MM.1S (cell line): ENCODE measurements around the gene UNC13A.

Experiments used
- DNase-seq: peaks from one replicate; pipeline ENCODE4 v3.0.0-alpha.2; 2015
- H2AFZ ChIP-seq: fragments of 300-600 bp; sonication (generic); 2 replicates; pipeline ENCODE4 v1.6.0; 2016; ENCODE audit warnings: antibody characterized with exemption, low read length
- H3F3A ChIP-seq: fragments of 300-600 bp; sonication (generic); 2 replicates; pipeline ENCODE4 v1.6.1; 2016; ENCODE audit warnings: mild to moderate bottlenecking, antibody characterized with exemption, low read length, moderate library complexity, mixed read lengths; ENCODE audit not compliant: insufficient read depth
- H3K27ac ChIP-seq: fragments of 300-600 bp; sonication (generic); 2 replicates; pipeline ENCODE4 v1.5.1; 2016; ENCODE audit warnings: mild to moderate bottlenecking, low read length
- H3K27me3 ChIP-seq: fragments of 300-600 bp; sonication (generic); replicated peaks from 2 replicates; pipeline ENCODE4 v1.6.0; 2016; ENCODE audit warnings: low read length; ENCODE audit not compliant: insufficient read depth
- H3K36me3 ChIP-seq: fragments of 300-600 bp; sonication (generic); replicated peaks from 2 replicates; pipeline ENCODE4 v1.6.1; 2016; ENCODE audit warnings: mild to moderate bottlenecking, low read length, mixed read lengths; ENCODE audit not compliant: insufficient read depth
- H3K4me1 ChIP-seq: fragments of 300-600 bp; sonication (generic); 2 replicates; pipeline ENCODE4 v1.6.1; 2016; ENCODE audit warnings: low read length, mixed read lengths
- H3K4me2 ChIP-seq: fragments of 300-600 bp; sonication (generic); 2 replicates; pipeline ENCODE4 v1.6.0; 2016; ENCODE audit warnings: low read depth, low read length
- H3K4me3 ChIP-seq: fragments of 300-600 bp; sonication (generic); 2 replicates; pipeline ENCODE4 v1.5.1; 2016; ENCODE audit warnings: low read length, mixed read lengths
- H3K79me2 ChIP-seq: fragments of 300-600 bp; sonication (generic); 2 replicates; pipeline ENCODE4 v1.6.1; 2016; ENCODE audit warnings: mixed run types, low read length, mixed read lengths
- H3K9ac ChIP-seq: fragments of 300-600 bp; sonication (generic); 2 replicates; pipeline ENCODE4 v1.6.1; 2016; ENCODE audit warnings: low read length, mixed read lengths
- H3K9me2 ChIP-seq: fragments of 300-600 bp; sonication (generic); replicated peaks from 2 replicates; pipeline ENCODE4 v1.6.1; 2016; ENCODE audit warnings: mild to moderate bottlenecking, low read length, mixed read lengths; ENCODE audit not compliant: insufficient read depth
- H3K9me3 ChIP-seq: fragments of 300-600 bp; sonication (generic); replicated peaks from 2 replicates; pipeline ENCODE4 v1.6.1; 2016; ENCODE audit warnings: mild to moderate bottlenecking, low read length, mixed read lengths; ENCODE audit not compliant: insufficient read depth
- H4K20me1 ChIP-seq: fragments of 300-600 bp; sonication (generic); 2 replicates; pipeline ENCODE4 v1.6.1; 2016; ENCODE audit warnings: mild to moderate bottlenecking, low read length, moderate library complexity, mixed read lengths; ENCODE audit not compliant: insufficient read depth
- CTCF ChIP-seq: fragments of 300-600 bp; sonication (generic); IDR thresholded peaks from 2 replicates; pipeline ENCODE4 v1.5.1; 2016; ENCODE audit warnings: antibody characterized with exemption, low read length, mixed read lengths
- EZH2 ChIP-seq: fragments of 300-600 bp; sonication (generic); optimal IDR thresholded peaks from 2 replicates; pipeline ENCODE3; 2017; ENCODE audit warnings: low read depth, mild to moderate bottlenecking, antibody characterized with exemption, low read length, mixed read lengths
- EZH2phosphoT487 ChIP-seq: fragments of 300-600 bp; sonication (generic); IDR thresholded peaks from 2 replicates; pipeline ENCODE4 v1.6.1; 2018; ENCODE audit warnings: antibody characterized with exemption, low read length

The UNC13A gene

GRCh38 chr19:17556995-17557394 is 131.2 kb downstream of the UNC13A start:
- Histone ChIP-seq H3K4me1 (peaks cover 4% of the 10 kb centered on the region; the same call in 1 of the 2 replicates), H3K36me3 (no peaks in the 10 kb centered on the region), H3K79me2 (peaks cover 9% of the 10 kb centered on the region), H3K9me3 (no peaks in the 10 kb centered on the region), H3K4me2 (no peak overlapping the region; the same call in 1 of the 2 replicates), H3K27me3 (peaks cover 18% of the 10 kb centered on the region), H3K4me3 (no peak overlapping the region), H4K20me1 (no peaks in the 10 kb centered on the region), H3K27ac (no peak overlapping the region), H3K9ac (no peak overlapping the region), H3K9me2 (no peaks in the 10 kb centered on the region), H2AFZ (no peak overlapping the region), H3F3A (no peaks in the 10 kb centered on the region)
- no peak for TF ChIP-seq EZH2
- no peak for TF ChIP-seq EZH2phosphoT487
- no peak for TF ChIP-seq CTCF
- DNase-seq: no peak

GRCh38 chr19:17555929-17556813 is 132.0 kb downstream of the UNC13A start:
- Histone ChIP-seq H3K9me2 (no peaks in the 10 kb centered on the region), H3K4me3 (peak overlapping the region; percentile 99), H3K79me2 (peaks cover 9% of the 10 kb centered on the region), H3K27me3 (peaks cover 23% of the 10 kb centered on the region), H3K4me1 (peaks cover 4% of the 10 kb centered on the region; the same call in 1 of the 2 replicates), H2AFZ (peak overlapping the region; percentile 100), H3K9ac (peak overlapping the region; percentile 79), H3K36me3 (no peaks in the 10 kb centered on the region), H3K4me2 (peak overlapping the region; percentile 100), H3F3A (no peaks in the 10 kb centered on the region), H3K27ac (no peak overlapping the region), H3K9me3 (no peaks in the 10 kb centered on the region), H4K20me1 (no peaks in the 10 kb centered on the region)
- TF ChIP-seq EZH2: no peak
- peak; percentile 43 for DNase-seq

GRCh38 chr19:17555480-17555928 is 132.7 kb downstream of the UNC13A start, which contains the start of gene COLGALT1:
Gene COLGALT1 (plus strand): TSS chr19:17555649. CDS start chr19:17555714, 65 bp downstream.
- Histone ChIP-seq H3F3A (no peaks in the 10 kb centered on the region), H2AFZ (peak within 1 kb of the TSS; percentile 100), H3K27me3 (peaks cover 27% of the 10 kb centered on the region), H4K20me1 (no peaks in the 10 kb centered on the region), H3K79me2 (peaks cover 9% of the 10 kb centered on the region), H3K9me3 (no peaks in the 10 kb centered on the region), H3K4me3 (peak within 1 kb of the TSS; percentile 99), H3K36me3 (no peaks in the 10 kb centered on the region), H3K4me1 (peaks cover 4% of the 10 kb centered on the region; the same call in 1 of the 2 replicates), H3K27ac (no peak within 1 kb of the TSS), H3K4me2 (peak within 1 kb of the TSS; percentile 100), H3K9ac (peak within 1 kb of the TSS; percentile 79), H3K9me2 (no peaks in the 10 kb centered on the region)
- no peak for TF ChIP-seq EZH2phosphoT487
- TF ChIP-seq EZH2: no peak
- no peak for TF ChIP-seq CTCF
- DNase-seq: peak; percentile 99
